Stimulated activated CD8-positive, alpha-beta memory T cell treated with anti-CD3 and anti-CD28 coated beads, Interleukin-2, amount 100 ng/mL, for 48 hours (primary cell): ENCODE measurements around the gene NT5DC2.
A peak's percentile ranks its signal among the peaks of the same experiment; 100 is the strongest.
"Not testable (repeated sequence)": the region's sequence is repeated elsewhere in the genome, so short reads cannot be mapped to it uniquely, and the experiment has no call there.

Experiments used
- DNase-seq, 2 donors: peaks; one replicate each; pipeline ENCODE4 v3.0.0-alpha.2; 2020; ENCODE audit warnings: low read depth in 2 of 2

The NT5DC2 gene

GRCh38 chr3:52537165-52537620, 3.5 kb upstream of the NT5DC2 start:
- no peak for DNase-seq

GRCh38 chr3:52536369-52537164, 2.9 kb upstream of the NT5DC2 start, which contains the start of gene UQCC5:
Gene UQCC5 (plus strand): TSS chr3:52536605. CDS start chr3:52536756, 151 bp downstream.
- DNase-seq = peak; percentile 95 to 96

GRCh38 chr3:52536112-52536368, 2.4 kb upstream of the NT5DC2 start:
- no peak for DNase-seq

GRCh38 chr3:52535411-52536111, 1.9 kb upstream of the NT5DC2 start:
- DNase-seq = no peak

- DNase-seq = no peak
These were observed 875 bp upstream of the NT5DC2 start for GRCh38 chr3:52534281-52535183.

GRCh38 chr3:52532838-52533622, 627 bp downstream of the NT5DC2 start:
- peak in 1 of 2 donors; percentile 28 for DNase-seq

GRCh38 chr3:52532517-52532837, 1.2 kb downstream of the NT5DC2 start:
- no peak for DNase-seq

- no peak for DNase-seq
These were observed 1.7 kb downstream of the NT5DC2 start for GRCh38 chr3:52531860-52532516.

GRCh38 chr3:52530918-52531826, 2.5 kb downstream of the NT5DC2 start:
- DNase-seq = no peak

- DNase-seq = no peak
These were observed 4.0 kb downstream of the NT5DC2 start for GRCh38 chr3:52529376-52530333.

GRCh38 chr3:52528586-52529375, 4.9 kb downstream of the NT5DC2 start:
- DNase-seq = no peak

- DNase-seq = no peak
These were observed 5.7 kb downstream of the NT5DC2 start for GRCh38 chr3:52527732-52528585.

- DNase-seq = no peak
These were observed 6.5 kb downstream of the NT5DC2 start for GRCh38 chr3:52527039-52527731.

- DNase-seq = not testable (repeated sequence)
These were observed 7.0 kb downstream of the NT5DC2 start for GRCh38 chr3:52526671-52527038.

- DNase-seq = no peak
These were observed 7.7 kb downstream of the NT5DC2 start for GRCh38 chr3:52525680-52526561.
